GM21526 (cell line): ENCODE data around the gene VPS13C.
A peak's percentile ranks its signal among the peaks of the same experiment; 100 is the strongest.

Source experiments
- ATAC-seq: cut with Tn5 transposase; IDR thresholded peaks from one replicate; pipeline ENCODE4 v1.9.1; 2021; ENCODE audit warnings: moderate library complexity; ENCODE audit not compliant: unreplicated experiment, low FRiP score

The VPS13C gene

GRCh38 chr15:62079594-62079993 lies 19.3 kb upstream of the VPS13C start:
- ATAC-seq = no peak

- ATAC-seq = no peak
Measured at GRCh38 chr15:62075595-62076277, 15.5 kb upstream of the VPS13C start.

- ATAC-seq = no peak
Measured at GRCh38 chr15:62071711-62072308, 11.6 kb upstream of the VPS13C start.

- ATAC-seq = no peak
Measured at GRCh38 chr15:62069551-62069950, 9.3 kb upstream of the VPS13C start.

- ATAC-seq = no peak
Measured at GRCh38 chr15:62068810-62069167, 8.5 kb upstream of the VPS13C start.

- ATAC-seq = no peak
Measured at GRCh38 chr15:62068071-62068809, 8.0 kb upstream of the VPS13C start.

- no peak for ATAC-seq
Measured at GRCh38 chr15:62067448-62068044, 7.3 kb upstream of the VPS13C start.

- no peak for ATAC-seq
Measured at GRCh38 chr15:62066663-62067447, 6.6 kb upstream of the VPS13C start, which contains the start of gene C2CD4A. TSS of gene C2CD4A (plus strand) at chr15:62066977. CDS start at chr15:62067614, 637 bp downstream.

DNA sequence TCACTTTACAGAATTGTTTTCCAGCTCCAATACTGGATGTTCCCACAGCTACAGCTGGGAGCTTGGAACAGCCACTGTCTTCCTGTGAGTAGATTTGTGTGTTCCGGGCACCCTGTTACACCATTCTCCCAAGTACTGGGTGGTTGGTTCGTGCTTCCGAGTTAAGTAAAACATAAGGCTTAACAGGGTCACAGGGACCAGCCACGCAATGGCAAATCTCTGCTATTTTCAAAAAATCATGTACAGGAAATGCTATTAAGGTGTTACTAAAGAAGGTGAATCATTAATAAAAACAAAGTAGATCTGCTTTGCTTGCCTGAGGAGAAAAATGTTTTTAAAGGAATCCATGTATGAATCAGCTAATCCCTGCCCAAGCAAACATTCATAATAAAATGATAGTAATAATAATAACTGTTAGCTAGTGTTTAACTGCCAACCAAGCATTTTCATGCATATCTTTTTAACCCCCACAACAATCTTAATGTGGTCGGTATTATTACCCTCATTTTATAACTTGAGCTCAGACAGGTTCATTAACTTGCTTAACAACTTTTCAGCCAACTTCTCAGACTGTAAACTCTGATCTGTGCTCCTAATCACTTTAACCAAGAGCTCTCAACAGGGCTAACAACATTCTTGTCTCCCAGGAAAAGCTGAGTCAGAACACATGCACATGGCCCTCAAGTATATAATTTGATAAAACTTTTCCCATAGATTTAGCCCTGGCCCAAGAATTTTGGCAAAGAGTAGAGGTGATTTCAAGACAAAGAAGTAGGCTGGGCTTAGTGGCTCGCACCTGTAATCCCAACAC lies 3.8 kb upstream of the VPS13C start:
- ATAC-seq = no peak

DNA sequence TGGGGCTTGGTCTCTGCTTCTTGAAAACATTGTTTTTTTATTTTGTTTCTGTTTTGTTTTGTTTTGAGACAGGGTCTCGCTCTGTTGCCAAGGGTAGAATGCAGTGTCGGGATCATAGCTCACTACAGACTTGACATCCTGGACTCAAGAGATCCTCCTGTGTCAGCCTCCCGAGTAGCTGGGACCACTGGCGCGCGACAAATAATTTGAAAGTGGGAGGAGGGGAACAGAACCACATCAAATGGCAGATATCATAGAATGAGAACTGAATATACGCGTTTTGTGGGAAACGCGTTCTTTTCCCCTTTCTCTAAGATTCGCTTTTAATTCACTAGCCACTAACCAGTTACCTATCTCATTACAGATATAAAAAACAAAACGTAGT lies 641 bp upstream of the VPS13C start:
- no peak for ATAC-seq

DNA sequence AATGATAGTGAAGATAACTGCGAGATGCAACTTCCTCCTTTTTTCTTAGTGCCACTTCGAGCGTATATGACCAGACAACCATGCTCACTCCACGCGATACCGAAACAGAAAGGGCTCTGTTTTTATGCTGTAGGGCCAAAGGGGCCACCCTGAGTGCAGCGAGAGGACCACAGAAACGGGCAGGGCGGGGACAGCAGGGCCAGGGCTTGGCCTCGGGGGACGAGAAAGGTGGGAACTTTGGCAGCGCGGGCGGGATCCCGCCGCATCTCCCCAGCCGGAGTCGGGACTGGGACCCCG lies 483 bp downstream of the VPS13C start:
- peak; percentile 72 for ATAC-seq

- no peak for ATAC-seq
Measured at GRCh38 chr15:62059108-62059815, 985 bp downstream of the VPS13C start.

- ATAC-seq = no peak
Measured at GRCh38 chr15:62058327-62059028, 1.8 kb downstream of the VPS13C start.

DNA sequence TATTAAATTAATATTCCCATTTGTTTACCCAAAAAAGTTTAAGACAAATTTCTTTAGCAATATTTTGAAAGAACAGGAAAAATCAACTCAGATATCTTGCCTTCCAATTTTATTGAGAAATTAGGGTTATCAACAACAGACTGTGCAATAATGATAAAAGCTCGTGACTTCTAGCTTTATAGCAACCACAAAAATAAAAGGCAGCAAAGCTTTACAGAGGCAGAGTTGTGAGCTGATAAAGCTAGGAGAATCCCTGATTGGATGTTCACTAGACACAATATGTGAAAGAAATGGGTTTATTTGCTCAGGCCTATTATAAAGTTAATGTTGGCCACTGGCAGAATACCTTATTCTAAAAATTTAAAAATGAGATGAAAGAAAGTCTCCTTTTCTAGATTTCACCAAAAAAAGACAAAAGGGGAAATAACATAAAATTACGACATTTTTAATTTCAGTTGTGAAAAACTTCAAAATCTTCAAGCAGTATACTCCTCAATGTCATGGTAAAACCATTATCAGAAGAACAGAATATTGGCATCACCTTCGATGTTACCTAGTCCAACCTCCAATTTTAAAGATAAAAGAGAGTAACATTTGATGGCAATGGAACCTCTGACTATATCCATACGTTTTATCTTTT lies 2.8 kb downstream of the VPS13C start:
- no peak for ATAC-seq

- ATAC-seq = no peak
Measured at GRCh38 chr15:62054979-62055378, 5.3 kb downstream of the VPS13C start.

DNA sequence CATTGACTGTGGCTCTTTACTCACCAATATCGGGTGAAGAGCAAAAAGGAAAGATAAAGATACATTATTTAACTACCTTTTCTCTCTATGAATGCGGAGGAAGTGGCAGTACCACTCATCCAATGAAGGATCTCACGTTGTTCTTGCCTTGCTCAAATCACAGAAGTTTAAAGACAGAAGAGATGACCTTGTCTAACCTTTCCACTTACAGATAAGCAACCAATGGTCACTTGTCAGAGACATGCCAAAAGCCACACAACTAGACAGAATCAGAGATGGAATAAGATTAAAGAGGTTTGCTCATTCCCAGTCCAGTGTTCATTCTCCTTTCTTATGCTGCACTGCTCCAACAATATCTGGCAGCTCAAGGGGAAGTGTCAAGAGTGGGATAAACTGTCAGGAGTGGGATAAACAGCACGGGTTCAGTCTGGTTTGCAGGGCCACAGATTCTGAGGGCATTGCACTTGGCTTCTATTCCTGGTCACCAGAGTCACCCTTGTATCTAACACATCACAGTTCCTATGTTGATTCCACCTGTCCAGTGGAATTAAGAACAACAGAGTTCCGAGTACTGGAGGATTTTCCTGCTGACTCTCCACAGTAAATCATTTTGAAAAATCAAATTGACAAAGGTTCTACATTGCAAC lies 6.7 kb downstream of the VPS13C start:
- ATAC-seq = no peak

- ATAC-seq = no peak
Measured at GRCh38 chr15:62052713-62053112, 7.5 kb downstream of the VPS13C start.

DNA sequence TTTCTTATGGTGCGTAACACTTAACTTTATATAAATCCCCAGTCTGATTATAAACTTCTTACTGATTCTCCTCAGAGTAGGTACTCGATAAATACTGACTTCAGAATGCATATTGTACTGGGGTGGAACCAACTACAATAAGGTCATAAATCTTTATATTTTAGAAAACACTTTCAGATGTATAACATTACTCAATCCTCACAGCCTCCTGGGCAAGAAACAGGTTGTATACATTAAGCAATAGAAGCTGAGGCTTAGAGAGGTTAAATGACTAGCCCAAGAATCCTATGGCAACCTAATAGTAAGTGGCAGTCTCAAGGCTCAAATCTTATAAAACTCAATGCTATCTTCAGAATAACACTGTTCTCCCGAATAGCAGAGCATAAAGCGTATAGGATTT lies 9.1 kb downstream of the VPS13C start:
- no peak for ATAC-seq
